Ammon's horn (tissue), 1 donor: ENCODE results near the gene PLCB3.
"Not testable (repeated sequence)": the region's sequence is repeated elsewhere in the genome, so short reads cannot be mapped to it uniquely, and the experiment has no call there.

Source experiments
- DNase-seq: peaks from one replicate; pipeline ENCODE4 v3.0.0-alpha.2; 2016; ENCODE audit warnings: low spot score

Gene PLCB3

DNA sequence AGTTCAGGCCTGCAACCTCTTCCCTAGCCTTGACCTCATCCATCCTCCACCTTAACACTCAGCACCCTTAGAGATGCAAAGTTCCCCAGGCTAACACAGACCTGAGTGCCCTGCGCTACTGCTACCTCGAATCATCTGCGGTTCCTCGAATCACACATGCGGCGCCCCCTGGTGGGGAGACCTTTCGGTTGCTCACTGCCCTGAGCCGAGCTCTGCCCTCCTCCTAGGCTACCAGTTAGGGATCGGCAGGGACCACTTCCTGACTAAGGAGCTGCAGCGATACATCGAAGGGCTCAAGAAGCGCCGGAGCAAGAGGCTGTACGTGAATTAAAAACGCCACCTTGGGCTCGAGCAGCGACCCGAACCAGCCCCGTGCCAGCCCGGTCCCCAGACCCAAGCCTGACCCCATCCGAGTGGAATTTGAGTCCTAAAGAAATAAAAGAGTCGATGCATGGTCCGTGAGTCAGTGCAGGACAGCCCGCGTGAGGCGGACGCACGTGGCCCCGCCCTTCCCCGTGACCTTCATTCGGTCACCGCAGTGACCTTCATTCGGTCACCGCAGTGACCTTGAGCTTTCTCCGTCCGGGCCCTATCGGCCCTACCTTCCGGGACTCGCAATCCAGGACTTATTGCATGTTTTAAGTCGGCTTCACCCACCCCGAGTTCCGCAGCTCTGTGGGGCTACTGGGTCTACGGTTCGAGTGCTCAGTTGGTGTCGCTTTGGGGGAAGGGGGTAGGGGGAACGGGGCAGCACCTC, 53.2 kb downstream of the PLCB3 start:
- DNase-seq, result peak; percentile 92

DNA sequence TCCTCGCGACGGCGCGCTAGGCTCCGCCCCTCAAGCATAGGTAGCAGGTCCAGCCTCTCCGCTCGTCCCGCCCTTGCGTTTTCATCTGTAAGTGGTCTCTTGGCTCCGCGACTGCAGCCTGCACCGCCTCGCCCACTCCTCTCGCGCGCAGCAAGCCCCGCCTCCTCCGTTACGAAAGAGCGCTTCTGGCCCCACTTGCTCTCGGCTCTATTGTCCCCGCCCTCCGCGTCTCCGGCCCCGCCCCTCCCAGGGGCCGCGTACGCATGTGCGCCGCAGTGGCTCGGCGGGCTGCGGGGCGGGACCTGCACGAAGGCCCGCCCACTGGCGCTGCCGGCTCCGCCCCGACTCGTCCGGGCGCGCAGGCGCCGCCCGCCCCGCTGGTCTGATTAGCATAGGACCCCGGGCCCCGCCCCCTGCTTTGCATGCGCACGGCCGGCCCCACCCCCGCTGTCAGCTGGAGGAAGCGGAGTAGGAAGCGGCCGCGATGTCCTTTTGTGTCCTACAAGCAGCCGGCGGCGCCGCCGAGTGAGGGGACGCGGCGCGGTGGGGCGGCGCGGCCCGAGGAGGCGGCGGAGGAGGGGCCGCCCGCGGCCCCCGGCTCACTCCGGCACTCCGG, 53.9 kb downstream of the PLCB3 start, which contains the start of gene ESRRA:
Gene ESRRA, plus strand, starts transcription at position 450 of the 616 bp plus-strand sequence. CDS start 1,656 bp downstream, outside the sequence.
- peak; percentile 99 for DNase-seq

GRCh38 chr11:64305691-64306562, 54.6 kb downstream of the PLCB3 start:
- DNase-seq, result peak; percentile 77

DNA sequence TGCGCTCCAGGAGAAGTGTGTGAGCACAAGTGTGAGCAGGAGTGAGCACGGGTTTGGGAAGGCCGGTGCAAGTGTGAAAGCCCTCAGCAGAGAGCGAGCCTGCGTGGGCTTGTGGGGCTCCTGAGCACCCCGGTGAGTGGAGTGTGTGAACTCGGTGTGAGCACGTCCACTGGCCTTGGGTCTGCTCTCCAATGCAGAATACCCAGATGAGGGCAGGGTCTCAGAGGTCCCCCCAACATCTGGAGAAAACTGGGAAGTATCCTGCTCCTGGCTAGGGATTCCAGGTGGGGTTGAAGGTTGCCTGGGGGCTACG, 55.2 kb downstream of the PLCB3 start:
- no peak for DNase-seq

GRCh38 chr11:64306876-64307622, 55.7 kb downstream of the PLCB3 start:
- no peak for DNase-seq

DNA sequence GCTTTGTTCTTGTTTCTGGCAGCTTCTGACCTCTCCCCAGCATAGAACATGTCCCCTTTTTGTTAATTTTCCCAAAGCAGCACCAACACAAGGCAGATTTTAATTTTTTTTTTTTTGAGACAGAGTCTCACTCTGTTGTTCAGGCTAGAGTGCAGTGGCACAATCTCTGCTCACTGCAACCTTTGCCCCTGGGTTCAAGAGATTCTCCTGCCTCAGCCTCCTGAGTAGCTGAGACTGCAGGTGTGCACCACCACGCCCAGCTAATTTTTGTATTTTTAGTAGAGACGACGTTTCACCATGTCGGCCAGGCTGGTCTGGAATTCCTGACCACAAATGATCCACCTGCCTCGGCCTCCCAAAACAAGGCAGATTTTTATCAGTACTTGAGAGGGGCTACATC, 56.5 kb downstream of the PLCB3 start:
- DNase-seq, result not testable (repeated sequence)

- no peak for DNase-seq
These were observed 61.6 kb downstream of the PLCB3 start for GRCh38 chr11:64312947-64313346.

GRCh38 chr11:64313491-64314145, 62.3 kb downstream of the PLCB3 start:
- DNase-seq, result peak; percentile 14

GRCh38 chr11:64314146-64314804, 62.9 kb downstream of the PLCB3 start:
- DNase-seq, result no peak

DNA sequence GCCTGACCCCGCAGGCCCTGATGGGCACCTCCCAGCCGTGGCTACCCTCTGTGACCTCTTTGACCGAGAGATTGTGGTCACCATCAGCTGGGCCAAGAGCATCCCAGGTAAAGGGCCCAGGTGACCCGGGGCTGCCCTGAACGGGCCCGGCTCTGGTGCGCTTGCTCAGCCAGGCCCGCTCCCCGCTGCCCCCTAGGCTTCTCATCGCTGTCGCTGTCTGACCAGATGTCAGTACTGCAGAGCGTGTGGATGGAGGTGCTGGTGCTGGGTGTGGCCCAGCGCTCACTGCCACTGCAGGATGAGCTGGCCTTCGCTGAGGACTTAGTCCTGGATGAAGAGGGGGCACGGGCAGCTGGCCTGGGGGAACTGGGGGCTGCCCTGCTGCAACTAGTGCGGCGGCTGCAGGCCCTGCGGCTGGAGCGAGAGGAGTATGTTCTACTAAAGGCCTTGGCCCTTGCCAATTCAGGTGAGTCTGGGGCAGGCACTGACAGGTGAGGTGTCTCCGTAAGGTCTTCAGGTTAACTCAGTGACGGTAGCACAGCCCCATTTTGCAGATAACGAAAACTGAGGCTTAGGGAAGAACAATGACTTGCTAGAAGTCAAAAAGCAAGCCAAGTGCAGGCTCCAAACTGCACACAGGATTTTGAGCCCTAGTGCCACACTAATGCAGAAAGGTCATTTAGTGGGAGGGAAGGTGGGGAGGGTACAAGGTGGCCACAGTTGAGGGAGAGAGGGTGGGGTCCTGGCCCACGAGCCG, 63.7 kb downstream of the PLCB3 start:
- DNase-seq, result no peak

GRCh38 chr11:64315667-64316526, 64.6 kb downstream of the PLCB3 start:
- not testable (repeated sequence) for DNase-seq

DNA sequence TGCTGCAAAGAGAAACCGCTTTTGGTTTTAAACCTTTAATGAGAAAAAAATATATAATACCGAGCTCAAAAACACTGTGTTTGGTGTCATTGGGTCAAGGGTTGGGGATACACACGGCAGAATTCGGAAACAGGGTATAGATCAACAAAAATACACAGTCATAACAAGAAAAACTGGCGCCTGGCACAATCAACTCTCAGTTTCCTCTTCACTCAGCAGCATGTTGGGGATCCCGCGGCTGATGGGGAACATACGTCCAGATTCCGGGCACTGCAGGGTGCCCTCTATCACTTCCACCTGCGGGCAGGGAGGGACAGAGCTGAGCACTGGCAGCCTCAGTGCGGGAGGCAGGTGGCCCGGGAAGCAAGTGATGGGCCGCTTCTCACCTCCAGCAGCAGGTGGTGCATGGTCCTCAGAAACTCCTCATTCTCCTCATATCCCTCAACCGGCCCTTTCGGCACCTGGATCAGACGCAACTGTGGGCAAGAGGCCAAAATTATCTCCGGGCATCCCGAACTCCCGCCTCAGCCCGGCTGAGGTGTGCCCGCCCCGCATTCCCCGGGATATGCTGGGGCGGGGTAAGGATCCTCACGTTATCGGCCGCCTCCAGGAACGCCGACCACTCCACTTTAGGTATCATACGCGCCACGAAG, 65.5 kb downstream of the PLCB3 start:
- DNase-seq, result no peak

DNA sequence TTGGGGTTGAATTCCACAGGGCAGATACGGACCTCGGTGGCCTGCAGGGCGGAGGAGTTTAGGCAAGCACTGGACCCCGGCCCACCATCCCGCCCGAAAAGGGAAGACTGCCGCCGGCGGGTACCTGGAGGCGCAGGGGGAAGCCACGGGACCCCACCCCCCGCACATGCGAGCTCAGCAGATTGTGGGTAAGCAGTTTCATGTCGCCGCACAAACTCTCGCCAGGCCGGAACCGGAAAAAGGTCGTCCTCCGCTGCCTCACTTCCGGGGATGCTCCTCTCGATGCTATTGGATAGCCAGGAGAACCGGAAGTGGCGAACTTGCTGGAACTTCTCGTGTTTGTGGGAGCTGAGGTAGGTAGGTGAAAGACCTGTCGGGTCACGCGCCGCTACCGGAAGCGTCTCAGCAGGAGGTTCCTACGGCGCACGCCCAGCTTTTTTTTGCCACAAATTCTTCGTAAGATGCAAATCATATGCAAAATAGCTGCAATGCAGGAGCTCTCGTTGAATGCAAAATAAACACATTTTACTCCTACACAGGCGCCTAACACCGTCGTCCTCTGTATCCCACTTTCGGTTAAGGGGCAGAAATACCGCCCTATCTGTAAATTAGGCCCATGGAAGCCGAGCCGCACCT, 66.1 kb downstream of the PLCB3 start, which contains the start of gene TRMT112:
Gene TRMT112, minus strand, starts transcription at position 235 of the 636 bp plus-strand sequence. Its CDS starts 33 bp downstream, at position 202.
- peak; percentile 98 for DNase-seq

- peak; percentile 98 for DNase-seq
These were observed 66.8 kb downstream of the PLCB3 start, which contains the start of gene PRDX5 for GRCh38 chr11:64317961-64318765. Gene PRDX5, plus strand, starts transcription at chr11:64318121. Its CDS starts 95 bp downstream, at chr11:64318216.
